Right lobe of liver (tissue), 6 donors: ENCODE results near the gene RDH8. TPM values are rescaled to one million over a fixed set of nuclear protein-coding genes. Genes with fewer than 3 reads are reported as not detected.

ENCODE experiments used
- ATAC-seq, 4 donors: fragments of 200-7000 bp; cut with Tn5 transposase; one replicate each; pipeline ENCODE4 v1.9.1; 2020; ENCODE audit warnings: mild to moderate bottlenecking in 4 of 4, moderate library complexity in 4 of 4
- DNase-seq, 3 donors: peaks; one replicate each; pipeline ENCODE4 v3.0.0-alpha.2; 2020
- H3K27ac ChIP-seq, 3 donors: fragments of 200-600 bp; one replicate each; pipeline ENCODE4 v1.8.0; 2022
- H3K27me3 ChIP-seq, 2 donors: fragments of 200-600 bp; one replicate each; pipeline ENCODE4 v1.8.0; 2022
- H3K36me3 ChIP-seq, 4 donors: fragments of 200-600 bp; sonication (generic) in 1 of 4; one replicate each; pipeline versions ENCODE4 v1.5.1 to v1.8.0; 2017 to 2022; ENCODE audit warnings: control low read depth in 1 of 4
- H3K4me1 ChIP-seq, 4 donors: fragments of 200-600 bp; sonication (generic) in 1 of 4; one replicate each; pipeline versions ENCODE4 v1.5.1 to v1.8.0; 2017 to 2022; ENCODE audit warnings: control low read depth in 1 of 4
- H3K4me3 ChIP-seq, 3 donors: fragments of 200-600 bp; one replicate each; pipeline ENCODE4 v1.8.0; 2022
- H3K9me3 ChIP-seq, 4 donors: fragments of 200-600 bp; sonication (generic) in 1 of 4; one replicate each; pipeline versions ENCODE4 v1.5.1 to v1.8.0; 2017 to 2022; ENCODE audit warnings: control low read depth in 1 of 4
- POLR2A ChIP-seq: fragments of 450-650 bp; IDR thresholded peaks from one replicate; pipeline ENCODE4 v1.6.1; 2017; ENCODE audit warnings: antibody characterized with exemption, mild to moderate bottlenecking
- WGBS: methylation state at CpG from one replicate; pipeline ENCODE4 v1.1.6; 2018; ENCODE audit warnings: low coverage, low lambda C conversion rate; ENCODE audit not compliant: insufficient coverage; ENCODE audit errors: missing lambda C conversion rate; 5-methylcytosine and 5-hydroxymethylcytosine counted together
- intact Hi-C, 2 donors: fragments of 100-400 bp; cut with DNase I; formaldehyde crosslinking; loops; one replicate each; pipeline versions ENCODE4 v1.11.2 to v1.14.1; 2022
- total RNA-seq, 6 experiments: library from RNA; depleted of rRNA in 2 of 6; stranded (reverse); fragments of >200 nt in 2 of 6; fragmentation: NEBNext Ultra II Directional in 3 of 6; extraction: Animal tissue kit (Norgen Biotek cat#: 25700) in 3 of 6; gene quantifications; one replicate each; pipeline versions ENCODE4 v1.1.0 to v1.2.4, GENCODE V29; 2016 to 2023
- TF ChIP-seq, protein P1 (sequence below), 4 donors: fragments of 200-600 bp in 3 of 4; fragments of 450-650 bp in 1 of 4; IDR thresholded peaks; one replicate each; pipeline versions ENCODE4 v1.5.1 to v1.8.0; 2016 to 2022; ENCODE audit warnings: antibody characterized with exemption in 4 of 4, mild to moderate bottlenecking in 2 of 4
- donor health status: DM: no; HTN: yes; CAD: no.
- donor health status: DM: no; HTN: no; CAD: no.
- donor health status: DM: no; HTN: no; CAD: no.
- donor health status: DM: no; HTN: yes; CAD: no.
- donor health status: DM: no; HTN: yes; CAD: no.

The RDH8 gene
- total RNA-seq, 6 experiments from 2014 or later = not detected

DNA sequence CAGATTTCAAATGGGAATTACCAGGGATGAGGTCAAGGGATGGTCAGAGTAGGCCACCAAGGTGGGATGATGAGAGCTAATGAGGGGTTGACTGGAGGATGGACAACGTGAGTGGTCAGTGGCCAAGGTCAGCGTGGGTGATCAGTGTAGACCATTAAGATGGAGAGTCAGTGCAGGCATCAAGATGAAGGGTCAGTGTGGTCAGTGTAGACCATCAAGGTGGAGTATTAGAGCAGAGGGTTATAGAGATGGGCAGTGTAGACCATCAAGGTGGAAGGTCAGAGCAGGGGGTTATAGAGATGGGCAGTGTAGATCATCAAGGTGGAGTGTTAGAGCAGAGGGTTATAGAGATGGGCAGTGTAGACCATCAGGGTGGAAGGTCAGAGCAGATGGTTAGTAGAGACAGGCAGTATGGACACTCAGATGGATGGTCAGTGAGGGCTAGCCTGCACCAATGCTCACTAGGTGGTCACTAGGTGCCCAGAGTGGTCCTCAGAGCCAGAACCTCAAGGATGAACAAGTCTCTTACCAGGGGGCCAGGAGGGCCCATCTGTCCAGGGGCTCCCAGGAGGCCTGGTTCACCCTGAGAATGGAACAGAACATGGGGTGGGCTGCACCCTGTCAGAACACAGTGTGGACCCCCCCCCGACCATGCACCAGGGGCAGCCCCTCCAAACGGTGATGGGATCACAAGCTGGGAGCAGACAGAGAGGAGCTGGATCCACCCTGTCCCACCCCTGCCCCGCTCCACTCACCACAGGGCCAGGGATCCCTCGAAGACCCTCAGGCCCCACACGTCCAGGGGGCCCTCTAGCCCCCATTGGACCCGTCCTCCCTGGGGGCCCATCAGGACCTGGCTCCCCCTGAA lies 44.2 kb upstream of the RDH8 start:
- no peaks in the 10 kb centered on the region for H3K27me3 ChIP-seq
- ATAC-seq = no peak
- H3K36me3 ChIP-seq = no peaks in the 10 kb centered on the region
- no peaks in the 10 kb centered on the region for H3K9me3 ChIP-seq
- no peak overlapping the region for H3K4me3 ChIP-seq
- H3K27ac ChIP-seq = no peak overlapping the region
- intact Hi-C loops = no loop called here
- H3K4me1 ChIP-seq = no peaks in the 10 kb centered on the region
- WGBS = 69% methylated on average over 3 of the region's 8 CpGs
- DNase-seq = no peak
- TF ChIP-seq, protein P1, sequence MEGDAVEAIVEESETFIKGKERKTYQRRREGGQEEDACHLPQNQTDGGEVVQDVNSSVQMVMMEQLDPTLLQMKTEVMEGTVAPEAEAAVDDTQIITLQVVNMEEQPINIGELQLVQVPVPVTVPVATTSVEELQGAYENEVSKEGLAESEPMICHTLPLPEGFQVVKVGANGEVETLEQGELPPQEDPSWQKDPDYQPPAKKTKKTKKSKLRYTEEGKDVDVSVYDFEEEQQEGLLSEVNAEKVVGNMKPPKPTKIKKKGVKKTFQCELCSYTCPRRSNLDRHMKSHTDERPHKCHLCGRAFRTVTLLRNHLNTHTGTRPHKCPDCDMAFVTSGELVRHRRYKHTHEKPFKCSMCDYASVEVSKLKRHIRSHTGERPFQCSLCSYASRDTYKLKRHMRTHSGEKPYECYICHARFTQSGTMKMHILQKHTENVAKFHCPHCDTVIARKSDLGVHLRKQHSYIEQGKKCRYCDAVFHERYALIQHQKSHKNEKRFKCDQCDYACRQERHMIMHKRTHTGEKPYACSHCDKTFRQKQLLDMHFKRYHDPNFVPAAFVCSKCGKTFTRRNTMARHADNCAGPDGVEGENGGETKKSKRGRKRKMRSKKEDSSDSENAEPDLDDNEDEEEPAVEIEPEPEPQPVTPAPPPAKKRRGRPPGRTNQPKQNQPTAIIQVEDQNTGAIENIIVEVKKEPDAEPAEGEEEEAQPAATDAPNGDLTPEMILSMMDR (IDR thresholded peaks at IDR 0.05) = no peak
- no peak for TF ChIP-seq POLR2A

DNA sequence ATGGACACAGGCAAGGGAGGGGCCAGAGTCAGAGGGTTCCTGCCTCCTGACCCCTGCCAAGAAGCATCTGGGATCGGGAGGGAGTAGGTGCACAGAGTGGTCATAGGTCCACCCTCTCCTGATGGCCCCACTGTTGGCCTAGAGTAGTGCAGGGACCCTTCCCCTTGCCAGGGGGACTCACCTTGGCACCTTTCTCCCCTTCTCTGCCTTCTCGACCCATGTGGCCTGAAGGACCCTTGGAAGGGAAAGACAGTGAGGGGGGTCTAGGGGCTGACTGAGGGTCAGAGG lies 43.7 kb upstream of the RDH8 start:
- no peak for TF ChIP-seq POLR2A
- TF ChIP-seq, protein P1 (IDR thresholded peaks at IDR 0.05) = no peak
- DNase-seq = no peak
- no peaks in the 10 kb centered on the region for H3K36me3 ChIP-seq
- intact Hi-C loops = no loop called here
- ATAC-seq = no peak
- no peak overlapping the region for H3K4me3 ChIP-seq
- H3K9me3 ChIP-seq = no peaks in the 10 kb centered on the region
- H3K27me3 ChIP-seq = no peaks in the 10 kb centered on the region
- WGBS = no CpG with 5 or more reads among the region's 2 CpGs
- no peaks in the 10 kb centered on the region for H3K4me1 ChIP-seq
- no peak overlapping the region for H3K27ac ChIP-seq

DNA sequence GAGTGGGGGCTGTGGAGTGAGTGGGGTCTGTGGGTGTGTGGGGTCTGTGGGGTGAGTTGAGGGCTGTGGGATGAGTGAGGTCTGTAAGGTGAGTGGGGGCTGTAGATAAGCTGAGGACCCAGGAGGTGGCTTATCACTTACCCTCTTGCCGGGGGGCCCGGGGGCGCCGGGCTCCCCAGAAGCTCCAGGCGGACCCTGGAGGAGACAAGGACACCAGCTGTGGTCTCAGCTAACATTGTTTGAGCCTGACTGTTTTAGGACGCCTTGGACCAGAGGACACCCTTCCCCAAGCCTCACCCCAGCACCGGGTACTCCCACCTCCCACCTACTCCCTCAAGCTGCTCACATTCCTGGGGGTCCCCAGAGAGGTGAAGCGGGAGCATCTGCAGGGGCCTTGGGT lies 42.8 kb upstream of the RDH8 start:
- WGBS = 83% methylated on average over 1 of the region's 8 CpGs
- intact Hi-C loops = no loop called here

DNA sequence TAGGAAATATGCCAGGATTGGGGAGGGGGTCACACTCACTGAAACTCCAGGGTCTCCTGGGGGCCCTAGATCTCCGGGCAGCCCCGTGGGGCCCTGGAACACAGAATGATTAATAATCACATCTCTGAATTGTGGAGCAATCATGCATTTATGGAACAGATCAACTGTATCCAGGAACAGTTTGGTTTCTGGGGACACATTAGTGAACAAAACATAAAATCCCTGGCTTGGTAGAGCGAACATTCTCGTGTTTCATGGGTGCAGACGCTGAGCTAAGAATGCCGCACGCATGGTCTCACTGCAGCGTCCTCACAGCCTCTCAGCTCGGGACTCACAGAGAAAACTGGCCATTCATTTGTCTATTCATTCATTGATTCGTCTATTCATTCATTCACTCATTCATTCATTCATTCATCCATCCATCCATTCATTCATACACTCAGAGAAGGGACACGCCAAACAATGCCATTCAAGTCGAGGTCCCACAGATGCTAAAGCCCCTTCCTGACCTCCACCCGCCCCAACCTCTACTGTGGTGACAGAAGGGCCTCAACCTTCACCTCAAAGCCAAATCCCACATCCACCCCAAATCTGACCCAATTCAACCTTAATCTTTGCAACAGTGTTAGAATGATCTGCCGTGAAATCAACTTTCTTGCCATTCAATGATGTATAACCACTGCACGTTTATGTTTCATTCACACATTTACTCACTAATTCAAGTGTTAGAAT lies 42.0 kb upstream of the RDH8 start:
- WGBS = 78% methylated on average over 13 of the region's 15 CpGs
- TF ChIP-seq POLR2A = no peak
- TF ChIP-seq, protein P1 (IDR thresholded peaks at IDR 0.05) = no peak
- no peaks in the 10 kb centered on the region for H3K27me3 ChIP-seq
- intact Hi-C loops = no loop called here
- H3K4me3 ChIP-seq = no peak overlapping the region
- H3K4me1 ChIP-seq = no peaks in the 10 kb centered on the region
- H3K27ac ChIP-seq = no peak overlapping the region
- ATAC-seq = no peak
- no peak for DNase-seq
- H3K36me3 ChIP-seq = no peaks in the 10 kb centered on the region
- no peaks in the 10 kb centered on the region for H3K9me3 ChIP-seq

More for the DNA sequence above, 42.8 kb upstream of the RDH8 start:
- no peaks in the 10 kb centered on the region for H3K27me3 ChIP-seq
- TF ChIP-seq, protein P1 (IDR thresholded peaks at IDR 0.05) = no peak
- TF ChIP-seq POLR2A = no peak
- no peak overlapping the region for H3K4me3 ChIP-seq
- no peaks in the 10 kb centered on the region for H3K36me3 ChIP-seq
- ATAC-seq (no peak), DNase-seq (no peak)
- H3K4me1 ChIP-seq = no peaks in the 10 kb centered on the region
- H3K9me3 ChIP-seq = no peaks in the 10 kb centered on the region
- H3K27ac ChIP-seq = no peak overlapping the region
